GM19193 (cell line): ENCODE measurements around the gene BMP7.

Experiments
- POLR2A ChIP-seq: IDR thresholded peaks from 4 replicates; pipeline ENCODE4 v1.6.1; 2011; ENCODE audit not compliant: insufficient read depth, insufficient read length; ENCODE audit errors: extremely low read depth

BMP7 gene

DNA sequence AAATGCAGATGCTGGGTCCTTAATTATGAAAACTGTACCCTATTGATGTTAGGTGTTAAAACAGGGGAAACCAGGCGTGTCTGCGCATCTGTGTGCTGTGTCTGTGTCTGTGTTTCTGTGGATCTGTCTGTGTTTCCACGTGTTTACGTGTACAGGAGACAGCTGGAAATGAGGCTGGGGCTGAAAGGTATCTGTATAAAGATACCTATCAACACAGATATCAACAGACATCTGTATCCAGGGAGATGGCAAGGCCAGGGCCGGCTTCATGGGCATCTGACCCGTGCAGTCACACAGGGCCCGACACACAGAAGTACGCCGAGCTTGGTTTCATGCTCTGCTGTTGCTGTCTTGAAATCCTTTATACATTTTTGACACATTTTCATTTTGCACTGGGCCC lies 48.6 kb downstream of the BMP7 start:
- TF ChIP-seq POLR2A: no peak

DNA sequence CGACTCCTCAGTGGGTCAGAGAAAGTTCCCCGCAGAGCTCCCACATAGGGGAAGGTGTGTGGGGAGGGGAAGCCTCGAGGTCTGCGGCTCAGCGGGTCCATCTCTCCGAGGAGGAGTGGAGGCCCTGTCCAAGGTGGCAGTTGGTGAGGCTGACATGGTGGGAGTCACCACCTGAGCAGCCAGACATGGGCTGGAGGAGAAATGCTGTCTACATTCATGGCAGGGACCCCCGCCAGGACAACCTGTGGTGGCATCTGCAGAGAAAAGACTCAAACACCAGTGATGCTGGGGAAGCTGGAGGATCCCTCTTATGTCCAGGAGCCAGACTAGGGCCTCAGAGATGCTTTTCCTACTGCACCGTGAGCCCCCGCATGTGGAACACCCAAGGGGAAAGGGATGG lies 49.8 kb downstream of the BMP7 start:
- no peak for TF ChIP-seq POLR2A

DNA sequence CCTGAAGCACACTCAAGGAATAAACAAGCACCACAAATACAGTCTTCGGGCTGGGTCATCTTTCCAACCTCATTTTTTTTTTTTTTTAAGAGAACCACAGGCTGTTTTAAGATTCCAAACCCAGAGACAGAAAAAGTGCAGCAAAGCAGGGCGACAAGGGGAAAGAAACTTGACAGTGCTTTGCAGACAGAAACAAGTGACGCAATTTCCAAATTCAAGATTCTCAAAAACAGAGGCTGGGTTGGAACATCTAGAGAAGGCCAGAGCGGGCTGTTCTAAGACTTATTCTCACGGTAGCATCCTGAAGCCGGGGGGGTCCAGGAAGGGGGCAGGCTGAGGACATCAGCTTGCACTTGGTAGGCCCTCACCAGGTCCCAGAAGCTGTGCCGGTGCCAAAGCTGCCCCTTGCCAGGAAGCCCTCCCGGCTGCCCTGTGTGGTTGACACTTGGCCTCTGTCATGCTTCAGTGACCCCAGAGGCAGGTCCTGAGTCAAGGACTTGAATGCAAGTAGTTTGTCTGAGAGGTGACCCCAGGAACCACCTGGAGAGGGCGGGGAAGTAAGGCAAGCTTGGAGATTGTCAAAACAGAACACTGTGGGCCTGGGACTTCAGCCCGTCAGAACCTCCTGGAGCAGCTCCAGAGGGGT lies 50.5 kb downstream of the BMP7 start:
- TF ChIP-seq POLR2A: no peak

DNA sequence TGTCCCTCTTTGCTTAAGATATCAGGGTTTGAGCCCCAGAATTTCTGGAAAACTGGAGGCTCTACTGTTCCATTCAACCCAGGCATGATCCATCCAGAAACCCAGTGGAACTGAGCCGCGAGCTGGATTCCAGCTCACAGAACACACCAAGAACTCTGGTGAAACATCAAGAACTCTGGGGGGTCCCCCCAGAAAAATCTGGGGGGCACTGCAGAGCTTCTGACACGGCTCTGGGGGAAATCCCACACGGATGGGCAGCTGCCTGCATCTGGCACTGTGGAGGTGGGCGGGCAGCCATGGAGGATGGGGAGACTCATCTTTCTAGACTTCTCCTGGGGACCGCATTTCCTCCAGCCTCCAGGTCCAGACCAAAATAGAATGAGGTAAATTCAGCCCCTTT lies 51.0 kb downstream of the BMP7 start:
- no peak for TF ChIP-seq POLR2A

DNA sequence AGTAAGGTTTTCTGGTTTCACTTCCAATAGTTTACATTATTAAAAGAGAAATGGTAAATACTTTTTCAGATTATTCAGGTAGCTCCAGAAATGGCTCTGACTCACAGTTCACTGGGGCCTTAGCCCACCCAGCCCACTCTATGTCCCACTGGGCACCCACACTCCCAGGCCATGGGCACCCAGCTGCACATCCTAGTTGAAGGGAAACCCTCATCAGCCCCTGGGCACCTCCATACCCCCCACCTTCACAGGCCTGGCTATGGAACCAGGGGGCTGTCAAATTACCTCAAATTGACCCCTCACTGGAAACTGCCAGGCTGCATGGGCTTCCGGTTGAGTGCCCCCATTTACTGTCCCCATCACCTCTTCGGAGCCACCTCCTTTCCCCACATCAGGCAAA lies 51.5 kb downstream of the BMP7 start:
- TF ChIP-seq POLR2A: no peak

DNA sequence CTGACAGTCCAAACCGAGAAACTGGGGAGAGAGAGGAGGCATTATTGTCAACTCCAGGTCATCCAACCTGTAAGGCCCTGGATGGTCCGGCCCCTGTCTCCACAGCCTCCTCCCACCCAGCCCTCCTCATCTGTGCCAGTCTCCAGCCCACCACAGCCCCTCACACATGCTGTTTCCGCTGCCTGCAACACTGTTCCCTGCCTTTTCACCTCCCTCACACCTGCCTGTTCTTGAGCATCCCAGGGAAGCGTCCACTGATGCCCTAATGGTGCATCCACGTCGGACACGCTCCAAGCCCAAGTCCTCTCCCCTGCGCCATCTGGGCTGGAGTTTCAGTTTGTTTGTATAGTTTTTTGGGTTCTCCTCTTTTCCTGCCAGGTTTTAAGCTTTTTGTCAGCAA lies 52.0 kb downstream of the BMP7 start:
- TF ChIP-seq POLR2A: no peak

DNA sequence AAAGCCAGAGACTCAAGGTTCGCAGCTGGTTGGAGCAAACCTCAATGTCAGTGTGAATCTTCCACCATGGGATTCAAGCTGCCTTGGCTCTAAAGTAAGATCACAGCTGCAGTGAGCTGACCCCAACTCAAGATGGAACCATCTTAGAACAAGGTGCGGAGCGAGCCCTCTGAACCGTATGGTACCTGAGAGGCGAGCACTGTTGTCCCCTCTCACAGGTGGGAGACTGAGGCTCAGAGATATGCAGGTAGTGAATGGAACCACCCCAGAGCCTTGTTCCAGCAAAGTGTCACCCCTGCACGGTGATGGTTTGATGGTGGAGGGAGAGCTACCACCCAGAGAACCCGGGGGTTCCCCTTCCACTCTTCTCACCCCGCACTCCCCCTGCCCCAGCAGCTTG lies 52.5 kb downstream of the BMP7 start:
- TF ChIP-seq POLR2A: no peak

DNA sequence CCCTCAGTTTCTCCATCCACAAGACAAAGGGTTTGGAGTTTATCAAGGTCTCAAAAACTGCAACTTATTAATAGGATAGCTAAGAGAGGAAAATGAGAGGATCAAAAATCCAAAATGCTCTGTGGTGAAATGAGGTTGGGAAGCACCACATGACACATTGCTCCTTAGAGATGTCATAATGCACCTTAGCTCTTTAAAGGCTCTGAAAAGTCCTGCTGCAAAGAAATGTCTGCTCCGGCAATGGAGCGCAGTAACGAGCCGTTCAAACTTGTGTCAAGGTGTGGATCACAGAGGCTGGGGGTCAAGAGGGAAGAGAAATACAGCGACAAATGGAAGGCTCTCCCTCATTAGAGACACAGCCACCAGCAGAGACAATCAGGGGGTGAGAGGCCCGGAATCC lies 53.1 kb downstream of the BMP7 start:
- no peak for TF ChIP-seq POLR2A

DNA sequence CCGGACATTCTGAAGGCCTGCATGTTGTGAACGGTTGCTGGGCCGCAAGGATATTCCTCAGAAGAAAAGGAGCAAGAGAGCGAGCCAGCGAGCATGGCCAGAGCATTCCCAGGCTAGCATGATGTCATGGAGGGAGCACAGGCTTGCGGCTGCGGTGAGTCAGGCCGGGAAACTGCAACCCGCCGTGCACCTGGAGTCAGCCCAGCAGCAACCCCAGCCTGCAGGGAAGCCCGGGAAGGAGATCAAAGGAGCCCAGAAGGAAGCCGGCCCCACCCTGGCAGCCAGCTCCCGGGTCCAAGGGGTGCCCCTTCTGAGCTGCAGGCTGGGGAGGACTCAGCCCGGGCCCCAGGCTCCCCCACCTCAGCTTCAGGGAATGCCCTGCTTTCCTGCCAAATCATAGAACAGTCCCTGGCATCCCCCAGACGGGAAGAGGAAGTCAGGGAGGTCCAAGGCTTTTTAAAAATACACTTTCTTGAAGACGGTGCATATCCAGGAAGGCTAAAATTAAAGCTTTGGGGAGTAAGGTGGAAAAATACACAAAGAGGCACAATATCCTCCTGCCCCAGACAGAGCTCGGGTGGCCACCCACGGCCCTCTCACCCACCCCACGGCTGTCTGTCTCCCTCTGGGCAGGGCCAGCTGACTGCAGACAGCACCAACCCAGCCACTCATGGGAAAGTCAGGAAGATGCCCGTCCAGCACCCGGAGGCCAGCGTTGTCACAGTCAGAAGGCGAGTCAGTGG lies 53.7 kb downstream of the BMP7 start:
- no peak for TF ChIP-seq POLR2A

DNA sequence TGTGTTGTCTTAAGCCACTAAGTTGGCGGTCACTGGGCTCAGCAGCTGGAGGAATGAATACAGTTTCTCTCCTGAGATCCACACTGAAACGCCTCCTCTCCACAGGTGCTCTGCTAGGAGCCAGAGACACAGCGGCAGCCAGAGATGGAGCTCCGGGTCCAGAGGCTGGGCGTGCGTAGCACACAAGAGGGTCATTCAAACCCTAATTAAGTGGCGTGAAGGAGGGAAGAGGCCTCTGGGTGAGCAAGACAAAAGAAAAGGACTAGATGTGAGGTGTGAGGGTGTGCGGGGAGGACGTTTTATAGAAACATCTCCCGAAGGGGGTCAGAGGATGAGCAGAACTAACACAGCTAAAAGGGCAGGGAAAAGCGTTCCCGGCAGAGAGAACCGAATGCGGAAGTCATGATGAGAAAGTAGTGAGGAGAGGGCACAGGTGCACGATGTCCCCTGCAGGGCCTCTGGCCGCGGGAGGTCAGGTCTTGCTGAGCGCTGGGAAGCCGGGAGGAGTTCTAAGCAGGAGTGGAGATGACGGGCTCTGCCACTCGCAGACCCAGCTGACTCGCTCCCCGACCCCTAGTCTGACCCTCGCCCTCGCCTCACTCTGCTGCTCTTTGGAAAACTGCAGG lies 54.4 kb downstream of the BMP7 start:
- no peak for TF ChIP-seq POLR2A

DNA sequence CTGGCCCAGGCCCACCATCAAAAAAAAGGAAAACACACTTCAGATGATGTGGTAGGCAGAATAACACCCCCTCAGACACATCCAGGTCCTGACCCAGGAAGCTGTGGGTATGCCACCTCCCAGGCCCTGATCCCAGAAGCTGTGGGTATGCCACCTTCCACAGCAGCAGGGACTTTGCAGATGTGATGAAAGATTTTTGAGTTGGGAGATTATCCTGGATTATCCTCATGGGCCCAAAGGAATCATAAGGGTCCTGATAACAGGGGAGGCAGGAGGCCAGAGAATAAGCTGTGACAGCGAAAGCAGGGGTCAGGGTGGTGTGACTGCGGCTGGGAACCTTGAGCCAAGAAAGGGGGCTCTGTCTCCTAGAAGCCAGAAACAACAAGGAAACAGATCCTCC lies 55.0 kb downstream of the BMP7 start:
- TF ChIP-seq POLR2A: no peak

DNA sequence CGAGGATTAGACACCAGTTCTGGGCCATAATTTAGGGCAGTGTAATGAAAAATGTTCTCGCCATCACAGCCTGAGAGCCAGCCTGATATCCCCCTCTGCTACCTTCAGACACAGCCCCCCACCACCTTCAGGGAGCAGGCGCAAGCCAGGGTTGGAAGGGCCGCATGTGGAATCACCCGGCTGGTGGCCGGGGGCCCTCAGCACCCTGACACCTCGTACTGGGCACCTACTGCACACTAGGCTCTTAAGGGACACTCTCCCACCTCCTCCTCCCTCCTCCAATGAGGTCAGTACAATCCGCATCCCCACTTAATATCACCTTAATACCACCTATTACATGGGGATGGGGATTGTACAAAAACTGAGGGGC lies 55.5 kb downstream of the BMP7 start:
- TF ChIP-seq POLR2A: no peak

DNA sequence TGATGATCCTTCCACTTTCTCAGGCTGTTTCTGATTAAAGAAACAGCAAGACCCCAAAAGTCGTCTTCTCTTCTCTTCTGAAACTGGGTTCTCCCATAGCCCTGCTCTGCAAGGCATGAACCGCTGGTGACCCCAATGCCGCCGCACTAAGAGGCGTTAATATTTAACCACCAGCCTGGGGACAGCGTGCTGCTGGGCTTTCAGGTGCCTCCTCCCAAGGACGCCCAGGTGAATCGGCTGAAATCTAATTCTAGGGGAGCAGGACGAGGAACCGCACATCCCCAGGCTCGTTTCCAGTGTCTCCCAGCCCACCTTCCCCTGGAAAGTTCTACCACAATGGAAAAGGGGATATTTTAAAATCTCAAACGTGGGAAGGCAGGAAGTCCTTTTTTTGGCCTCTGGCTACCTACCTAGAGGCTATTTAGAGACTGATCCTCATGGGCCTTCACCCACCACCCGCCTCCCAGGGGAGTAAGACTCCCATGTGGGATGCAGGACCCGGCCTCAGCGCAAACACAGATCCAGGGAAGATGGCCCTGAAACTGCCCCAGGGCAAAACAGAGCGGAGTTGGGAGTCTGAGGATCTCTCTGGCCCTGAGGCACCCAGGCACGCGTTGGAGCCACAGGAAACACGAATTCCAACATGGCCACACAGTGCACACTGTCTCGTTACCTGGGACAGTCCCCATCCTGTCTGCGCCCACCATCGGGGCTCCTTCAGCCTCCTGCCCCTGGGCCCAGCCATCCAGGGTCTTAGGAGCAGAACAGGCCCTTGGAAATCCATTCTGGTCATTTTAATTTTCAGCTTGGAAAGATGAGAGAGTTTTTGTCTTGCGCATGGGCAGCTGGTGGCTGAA lies 56.2 kb downstream of the BMP7 start:
- TF ChIP-seq POLR2A: no peak

DNA sequence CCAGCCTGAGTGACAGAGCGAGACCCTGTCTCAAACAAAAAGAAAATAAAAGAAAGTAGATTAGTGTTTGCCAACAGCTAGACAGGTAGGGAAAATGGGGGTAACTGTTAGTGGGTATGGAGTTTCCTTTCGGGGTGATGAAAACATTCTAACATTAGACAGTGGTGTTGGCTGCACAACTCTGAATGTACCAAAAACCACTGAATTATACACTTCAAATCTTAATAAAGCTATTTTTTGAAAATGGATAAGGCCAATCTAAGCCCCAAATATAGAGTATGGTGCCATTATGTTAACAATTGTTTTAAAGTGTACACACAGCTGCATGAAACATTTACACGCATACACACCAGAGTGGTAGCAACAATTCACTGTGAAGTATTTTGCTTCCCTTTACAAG lies 57.0 kb downstream of the BMP7 start:
- no peak for TF ChIP-seq POLR2A

DNA sequence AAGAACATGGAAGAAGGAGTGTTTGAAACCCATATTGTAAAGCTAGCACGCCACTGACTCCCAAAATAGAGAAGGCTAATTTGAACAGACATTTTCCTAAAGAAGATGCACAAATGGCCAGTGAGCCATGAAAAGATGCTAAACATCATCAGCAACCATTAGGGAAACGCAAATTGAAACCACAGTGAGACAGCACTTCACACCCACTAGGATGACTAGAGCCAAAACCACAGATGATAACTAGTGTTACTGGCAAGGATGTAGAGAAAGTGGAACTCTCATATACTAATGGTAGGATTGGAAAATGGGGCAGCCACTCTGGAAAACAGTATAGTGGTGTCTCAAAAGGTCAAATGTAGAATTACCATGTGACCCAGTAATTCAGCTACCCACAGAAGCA lies 58.2 kb downstream of the BMP7 start:
- no peak for TF ChIP-seq POLR2A

DNA sequence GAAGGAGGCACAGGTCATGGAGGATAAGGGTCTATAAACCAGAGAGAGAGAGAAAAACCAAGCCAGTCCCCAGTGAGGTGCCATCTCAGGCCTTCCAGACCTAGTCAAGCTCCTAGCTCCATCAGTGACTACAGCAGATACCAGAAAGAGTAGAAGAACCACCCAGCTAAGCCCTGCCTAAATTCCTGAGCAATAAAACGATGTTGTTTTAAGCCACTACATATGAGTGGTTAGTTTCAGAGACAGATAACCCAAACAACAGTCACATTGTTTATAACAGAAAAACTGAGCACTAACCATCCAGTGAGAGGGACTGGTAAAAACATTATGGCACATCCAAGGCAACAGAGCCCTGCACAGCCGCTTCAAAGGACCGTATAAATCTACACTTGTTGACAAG lies 59.2 kb downstream of the BMP7 start:
- no peak for TF ChIP-seq POLR2A

DNA sequence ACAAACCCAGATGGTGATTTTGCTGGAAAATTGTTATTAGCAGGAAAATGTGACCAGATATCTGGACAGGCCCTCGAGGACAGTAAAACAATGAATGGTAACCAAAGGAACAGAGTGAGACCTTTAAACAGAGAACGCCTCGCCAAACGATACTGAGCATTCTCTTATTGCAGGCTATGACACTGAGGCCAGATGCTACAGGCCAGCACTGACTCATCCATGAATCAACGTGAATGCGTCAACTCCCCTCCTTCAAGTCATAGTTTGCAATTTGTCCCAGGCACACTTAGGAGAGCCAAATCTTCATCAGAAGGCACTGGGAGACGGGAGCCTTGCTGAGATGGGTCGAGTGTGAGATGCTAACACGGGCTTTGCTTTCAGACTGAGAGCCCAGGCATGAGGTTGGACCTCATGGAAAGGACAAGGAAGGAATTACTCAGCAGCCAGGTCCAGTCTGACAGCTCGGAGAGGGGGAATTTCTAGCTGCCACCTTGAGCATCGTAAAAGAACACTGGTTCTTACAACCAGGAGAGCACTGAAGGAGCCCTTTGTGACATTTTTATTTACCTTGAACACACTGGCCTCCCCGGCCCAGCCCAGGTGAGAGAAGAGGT lies 60.7 kb downstream of the BMP7 start:
- no peak for TF ChIP-seq POLR2A
